SKM-1 (cell line): ENCODE results near the gene PML.
A peak's percentile ranks its signal among the peaks of the same experiment; 100 is the strongest.
"Not testable (repeated sequence)": the region's sequence is repeated elsewhere in the genome, so short reads cannot be mapped to it uniquely, and the experiment has no call there.

Experiments used
- DNase-seq: peaks from one replicate; lab custom pipeline; 2025; ENCODE audit not compliant: unreplicated experiment; lab: John Stamatoyannopoulos, UW

PML gene

DNA sequence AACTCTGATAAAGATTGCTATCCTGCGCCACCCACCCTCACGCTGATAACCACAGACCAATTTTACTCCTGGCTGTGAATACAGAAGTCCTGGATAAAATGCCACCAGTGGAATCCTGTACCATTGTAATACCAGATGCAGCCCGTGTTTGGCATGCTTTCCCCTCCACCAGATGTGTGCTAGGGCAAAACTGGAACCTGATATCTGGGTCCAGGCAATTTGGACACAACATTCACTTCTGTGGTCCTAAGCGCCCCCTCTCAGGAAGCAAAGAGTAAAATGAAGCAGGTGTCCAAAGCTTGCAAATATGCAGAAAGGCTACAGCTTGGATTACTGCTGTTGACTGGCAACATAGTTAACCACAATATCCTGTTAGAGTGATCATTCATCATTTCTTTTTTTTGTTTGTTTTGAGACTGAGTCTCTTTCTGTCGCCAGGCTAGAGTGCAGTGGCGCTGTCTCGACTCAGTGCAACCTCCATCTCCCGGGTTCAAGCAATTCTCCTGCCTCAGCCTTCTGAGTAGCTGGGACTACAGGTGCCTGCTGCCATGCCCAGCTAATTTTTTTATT lies 35.4 kb upstream of the PML start:
- DNase-seq, result no peak

DNA sequence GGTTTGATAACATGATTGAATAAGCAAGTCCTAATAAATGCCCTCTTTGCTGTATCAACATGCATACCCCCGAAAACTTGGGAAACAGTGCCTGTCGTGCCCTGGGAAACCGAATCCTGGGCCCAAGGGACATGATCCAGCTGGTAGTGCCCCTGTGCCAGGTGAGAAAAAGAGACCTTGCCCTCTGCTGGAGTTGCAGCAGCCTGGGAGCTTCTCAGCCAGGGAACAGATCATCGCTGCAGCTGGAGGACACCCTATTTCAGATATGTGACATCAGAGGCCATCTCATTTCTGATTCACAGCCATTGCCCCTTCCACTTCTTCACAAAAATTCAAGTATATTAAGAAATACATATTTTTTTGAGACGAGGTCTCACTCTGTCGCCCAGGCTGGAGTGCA lies 34.7 kb upstream of the PML start:
- no peak for DNase-seq

- DNase-seq, result not testable (repeated sequence)
These were observed 33.9 kb upstream of the PML start for GRCh38 chr15:73960472-73961070.

- DNase-seq, result no peak
These were observed 32.1 kb upstream of the PML start for GRCh38 chr15:73962433-73962832.

- DNase-seq, result peak; percentile 57
These were observed 29.8 kb upstream of the PML start for GRCh38 chr15:73964736-73965093.

DNA sequence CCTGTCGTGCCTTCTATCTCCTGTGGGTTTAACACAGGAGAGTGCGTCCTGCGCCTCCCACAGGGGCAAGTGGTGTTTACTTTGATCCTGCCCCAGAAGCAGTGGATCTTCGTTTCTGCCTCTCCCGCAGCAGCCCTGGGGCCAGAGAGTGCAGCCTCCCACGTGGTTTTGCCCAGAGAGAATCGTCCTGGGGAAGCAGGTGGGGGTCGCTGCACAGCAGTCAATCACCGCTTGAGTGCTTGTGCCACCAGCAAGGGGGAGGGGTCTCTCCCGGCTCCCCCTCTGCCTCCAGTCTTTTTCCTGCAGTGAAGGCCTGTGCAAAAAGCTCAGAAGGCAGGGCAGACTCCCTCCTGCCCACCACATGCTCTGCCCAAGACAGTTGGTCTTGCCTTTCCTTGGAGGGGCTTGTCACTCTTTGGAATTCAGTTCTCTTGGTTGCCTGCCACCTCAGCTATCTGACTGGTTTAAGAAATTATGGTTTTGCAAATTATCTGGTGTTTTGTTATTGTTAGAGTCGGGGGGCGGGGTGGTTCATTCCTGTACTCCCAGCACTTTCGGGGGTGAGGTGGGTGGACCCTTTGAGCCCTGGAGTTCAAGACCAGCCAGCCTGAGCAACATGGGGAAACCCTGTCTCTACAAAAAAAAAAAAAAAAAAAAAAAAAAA lies 29.3 kb upstream of the PML start:
- DNase-seq, result no peak

DNA sequence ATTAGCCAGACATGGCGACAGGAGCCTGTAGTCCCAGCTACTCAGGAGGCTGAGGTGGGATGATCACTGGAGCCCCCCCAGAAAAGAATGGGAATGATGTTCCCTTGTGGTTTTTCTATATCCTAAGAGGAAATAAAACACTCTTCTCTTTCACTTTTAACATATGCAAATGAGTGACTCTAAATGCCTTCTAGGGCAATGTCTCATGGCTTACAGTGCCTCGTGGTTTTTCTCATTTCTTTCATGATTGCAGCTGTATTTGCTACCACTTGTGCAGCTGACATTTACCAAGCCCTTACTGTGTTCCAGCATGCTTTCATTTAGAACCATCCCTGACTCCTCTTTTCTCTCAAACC lies 28.8 kb upstream of the PML start:
- DNase-seq, result no peak

DNA sequence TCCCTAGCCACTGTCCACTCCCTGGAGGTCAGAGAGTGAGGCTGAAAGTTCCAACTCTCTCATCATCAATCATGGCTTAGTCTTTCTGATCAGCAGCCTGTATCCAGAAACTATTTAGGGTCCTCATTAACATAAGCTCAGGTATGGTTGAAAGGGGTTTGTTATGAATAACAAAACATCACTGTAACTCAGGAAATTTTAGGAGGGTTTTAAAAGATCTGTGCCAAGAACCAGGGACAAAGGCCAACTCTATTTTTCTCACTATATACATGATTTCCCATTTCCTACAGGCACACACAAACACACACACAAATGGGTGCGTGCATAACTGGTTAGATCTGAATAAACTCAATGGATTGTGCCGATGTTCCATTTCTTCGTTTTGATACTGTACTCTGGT lies 26.1 kb upstream of the PML start:
- DNase-seq, result no peak

DNA sequence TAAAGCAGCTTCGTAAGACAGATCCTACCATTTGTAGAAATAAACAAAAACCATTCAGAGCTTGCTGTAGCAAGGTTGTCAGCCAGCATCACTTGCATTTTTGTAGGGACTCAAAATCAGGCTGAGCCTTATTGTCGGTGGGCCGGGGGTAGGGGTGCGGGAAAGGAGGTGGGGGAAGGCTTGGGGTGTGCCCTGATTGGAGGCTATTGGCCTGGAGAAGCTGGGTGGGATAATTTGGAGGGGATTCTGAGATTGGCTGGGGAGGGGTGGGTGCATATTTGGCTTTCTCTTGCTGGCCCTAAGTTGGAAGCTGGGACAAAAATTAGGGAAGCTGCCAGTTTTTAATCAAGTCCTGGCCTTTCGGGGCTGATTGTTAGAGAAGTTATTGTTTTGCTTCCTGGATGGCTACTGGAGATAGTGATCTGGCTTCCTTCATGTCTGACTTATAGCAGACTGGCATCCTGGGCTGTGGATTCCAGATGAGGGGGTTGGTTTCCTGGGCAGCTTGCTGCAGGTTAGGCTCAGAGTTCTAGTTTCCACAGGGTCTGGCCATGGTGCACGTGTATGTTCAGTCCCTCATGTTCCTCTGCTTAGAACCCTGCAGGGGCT lies 25.3 kb upstream of the PML start:
- no peak for DNase-seq

- peak; percentile 73 for DNase-seq
These were observed 21.4 kb upstream of the PML start for GRCh38 chr15:73972984-73973682.

DNA sequence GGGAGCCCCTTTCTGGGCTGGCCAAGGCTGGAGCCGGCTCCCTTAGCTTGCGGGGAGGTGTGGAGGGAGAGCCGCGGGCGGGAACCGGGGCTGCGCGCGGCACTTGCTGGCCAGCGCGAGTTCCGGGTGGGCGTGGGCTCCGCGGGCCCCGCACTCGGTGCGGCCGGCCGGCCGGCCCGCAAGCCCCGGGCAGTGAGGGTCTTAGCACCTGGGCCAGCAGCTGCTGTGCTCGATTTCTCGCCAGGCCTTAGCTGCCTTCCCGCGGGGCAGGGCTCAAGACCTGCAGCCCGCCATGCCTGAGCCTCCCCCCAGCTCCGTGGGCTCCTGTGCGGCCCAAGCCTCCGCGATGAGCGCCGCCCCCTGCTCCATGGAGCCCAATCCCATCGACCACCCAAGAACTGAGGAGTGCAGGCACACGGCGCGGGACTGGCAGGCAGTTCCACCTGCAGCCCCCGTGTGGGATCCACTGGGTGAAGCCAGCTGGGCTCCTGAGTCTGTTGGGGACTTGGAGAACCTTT lies 20.8 kb upstream of the PML start:
- DNase-seq, result not testable (repeated sequence)

- not testable (repeated sequence) for DNase-seq
These were observed 18.9 kb upstream of the PML start for GRCh38 chr15:73975440-73976125.

GRCh38 chr15:73978896-73979295 lies 15.6 kb upstream of the PML start:
- no peak for DNase-seq

DNA sequence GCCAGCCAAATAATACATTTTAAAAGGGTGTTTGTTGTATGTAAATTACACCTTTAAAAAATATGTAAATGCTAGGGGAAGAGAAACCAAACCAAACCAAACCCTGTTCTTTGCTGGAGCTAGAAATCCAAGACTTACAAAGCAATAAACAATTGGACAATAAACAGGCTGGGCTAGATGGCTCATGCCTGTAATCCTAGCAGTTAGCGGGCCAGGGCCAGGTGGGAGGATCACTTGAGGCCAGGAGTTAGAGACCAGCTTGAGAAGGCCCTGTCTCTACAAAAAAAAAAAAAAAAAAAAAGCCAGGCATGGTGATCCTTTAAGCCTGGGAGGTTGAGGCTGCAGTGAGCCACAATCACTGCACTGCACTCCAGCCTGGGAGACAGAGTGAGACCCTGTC lies 14.9 kb upstream of the PML start:
- no peak for DNase-seq

DNA sequence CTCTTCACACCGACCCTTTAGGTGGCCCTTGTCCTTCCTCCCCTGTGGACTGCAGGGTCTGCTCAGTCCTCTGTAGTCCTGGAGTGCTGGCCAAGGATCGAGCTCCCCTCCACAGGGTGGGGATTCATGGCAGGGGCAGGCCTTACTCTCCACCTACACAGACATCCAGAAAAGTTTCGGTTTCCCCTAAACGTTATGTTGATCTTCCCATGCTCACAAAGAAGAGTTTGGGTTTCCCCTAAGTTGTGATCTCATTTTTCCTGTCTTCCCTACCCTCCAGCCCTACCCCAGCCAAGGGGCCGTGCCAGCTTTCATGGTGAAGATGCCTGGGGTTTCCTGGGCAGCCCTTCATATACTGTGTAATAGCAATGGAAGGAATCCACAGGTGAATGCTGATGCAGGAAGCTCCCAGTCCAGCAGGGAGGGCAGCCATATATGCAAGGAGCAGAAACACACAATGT lies 12.7 kb upstream of the PML start:
- no peak for DNase-seq

DNA sequence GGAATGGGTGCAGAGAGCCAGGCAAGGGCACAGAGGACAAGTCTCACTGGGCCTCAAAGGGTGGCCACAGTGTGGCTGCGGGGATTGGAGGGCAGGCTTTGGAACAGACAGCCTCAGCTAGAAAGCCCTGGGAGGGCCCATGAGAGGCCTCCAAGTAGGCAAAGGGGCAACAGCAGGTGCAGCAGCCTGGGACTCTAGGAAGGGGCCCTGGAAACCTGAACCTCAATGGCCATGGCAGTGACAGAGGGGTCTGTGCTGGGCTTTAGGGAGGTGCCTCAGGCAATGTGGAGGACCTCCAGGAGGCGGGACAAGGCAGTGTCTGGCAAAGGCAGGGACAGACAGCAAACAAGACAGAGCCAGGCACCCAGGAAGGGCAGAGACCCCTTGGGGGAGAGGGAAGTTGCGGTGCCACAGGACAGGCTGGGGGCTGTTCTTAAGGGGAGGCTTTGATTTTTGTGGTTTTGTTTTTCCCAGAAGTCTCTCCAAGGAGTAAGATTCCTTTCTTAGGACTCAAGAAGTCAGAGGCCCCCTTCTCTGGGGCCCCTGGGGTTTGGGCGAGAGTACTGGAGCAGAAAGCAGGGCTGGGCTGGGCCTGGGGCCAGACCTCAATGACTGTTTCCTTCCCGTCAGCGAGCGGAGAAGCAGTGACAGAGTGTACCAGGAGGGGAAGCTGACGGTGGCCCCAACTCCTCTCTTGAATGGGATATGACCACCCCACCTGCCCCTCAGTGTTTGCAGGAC lies 12.1 kb upstream of the PML start:
- peak; percentile 24 for DNase-seq

DNA sequence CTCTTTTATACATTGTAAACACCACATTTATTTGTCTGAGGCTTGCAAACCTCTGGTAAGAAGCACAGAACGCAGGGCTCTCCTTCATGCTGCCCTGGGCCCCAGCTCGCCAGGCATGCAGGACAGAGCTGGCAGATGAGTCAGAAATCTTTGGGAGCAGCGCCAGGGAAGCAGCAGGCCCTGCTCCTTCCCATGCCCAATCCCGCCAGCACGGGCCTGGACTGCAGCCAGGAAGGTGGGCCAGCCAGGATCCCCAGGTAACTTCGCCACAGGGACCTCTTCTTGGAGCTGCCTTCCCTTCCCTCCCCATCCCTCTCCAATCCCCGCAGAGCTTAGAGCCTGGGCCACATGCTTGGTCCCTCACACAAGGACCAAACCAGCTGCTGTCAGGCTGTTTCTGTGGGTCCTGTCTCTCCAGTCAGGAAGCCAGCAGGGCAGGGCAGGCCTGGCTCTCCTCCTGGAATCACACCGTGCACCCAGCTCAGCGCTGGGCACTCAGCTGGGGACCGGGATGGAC lies 11.2 kb upstream of the PML start:
- no peak for DNase-seq

GRCh38 chr15:73983773-73984172 lies 10.7 kb upstream of the PML start:
- DNase-seq, result no peak

DNA sequence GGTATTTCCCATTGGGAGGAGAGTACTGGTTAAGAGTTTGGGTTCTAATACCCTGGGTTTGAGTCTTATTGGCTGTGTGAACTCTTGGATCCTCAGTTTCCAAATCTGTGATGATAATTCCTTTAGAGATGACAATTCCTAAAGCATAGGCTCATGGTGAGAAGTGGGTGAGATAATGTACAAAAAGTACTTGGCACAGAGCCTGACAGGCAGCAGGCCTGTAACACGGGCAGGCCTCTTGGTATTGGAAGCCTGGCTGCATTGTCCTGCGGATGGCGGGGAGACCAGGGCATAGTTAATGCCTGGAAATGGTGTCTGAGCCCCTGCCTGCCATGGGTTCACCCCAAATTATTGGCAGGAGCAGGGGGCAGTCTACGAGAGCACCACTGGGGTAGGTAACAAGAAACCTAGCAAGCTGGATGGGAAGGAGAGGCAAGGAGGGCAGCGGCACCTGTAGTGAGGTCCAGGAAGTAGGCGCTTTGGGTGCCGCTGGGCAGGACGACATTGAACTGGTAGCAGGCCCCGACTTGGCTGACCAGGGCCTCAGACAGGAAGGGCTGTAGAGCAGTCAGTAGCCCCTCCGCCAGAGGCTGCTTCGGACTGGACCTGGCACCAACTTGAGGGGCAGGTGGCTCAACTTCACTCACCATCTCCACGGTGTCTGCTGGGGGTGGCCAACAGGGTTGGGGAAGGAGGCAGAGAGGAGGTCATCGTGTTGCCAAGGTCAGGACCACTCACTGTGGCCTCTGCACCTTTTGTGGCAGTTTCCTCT lies 10.1 kb upstream of the PML start:
- no peak for DNase-seq
